ENCODE results near the gene CACNG8.

Gene CACNG8

DNA sequence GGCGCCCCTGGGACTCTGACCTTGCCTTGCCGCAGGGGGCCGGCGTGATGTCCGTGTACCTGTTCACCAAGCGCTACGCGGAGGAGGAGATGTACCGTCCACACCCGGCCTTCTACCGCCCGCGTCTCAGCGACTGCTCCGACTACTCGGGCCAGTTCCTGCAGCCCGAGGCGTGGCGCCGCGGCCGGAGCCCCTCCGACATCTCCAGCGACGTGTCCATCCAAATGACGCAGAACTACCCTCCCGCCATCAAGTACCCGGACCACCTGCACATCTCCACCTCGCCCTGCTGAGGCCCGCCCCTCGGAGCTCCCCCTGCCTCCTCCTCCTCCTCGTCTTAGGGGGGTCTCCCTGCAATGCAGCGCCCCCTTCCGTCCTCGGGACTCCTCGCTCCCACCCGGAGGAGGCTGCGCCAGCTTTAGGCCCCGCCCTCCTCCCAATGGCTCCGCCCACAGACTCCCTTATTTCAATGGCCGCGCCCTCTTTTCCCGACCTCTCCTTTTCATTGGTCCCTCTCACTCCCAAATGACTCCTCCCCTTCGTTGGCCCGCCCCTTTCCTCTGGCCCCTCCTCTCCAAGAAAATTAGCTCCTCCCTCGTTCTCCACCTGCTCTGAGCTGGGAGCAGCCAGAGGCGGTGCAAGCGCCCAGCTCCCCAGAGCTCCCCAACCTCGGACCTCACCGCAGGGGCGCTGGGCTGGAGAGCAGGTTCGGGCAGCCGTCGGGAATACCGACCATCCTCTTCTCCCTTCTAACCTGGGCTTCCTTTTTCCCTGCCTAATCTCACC lies 20.5 kb upstream of the CACNG8 start:
- no peak for TF ChIP-seq EZH2phosphoT487 (IDR thresholded peaks at IDR 0.05; ENCODE audit: borderline replicate concordance)
- TF ChIP-seq, protein P1, sequence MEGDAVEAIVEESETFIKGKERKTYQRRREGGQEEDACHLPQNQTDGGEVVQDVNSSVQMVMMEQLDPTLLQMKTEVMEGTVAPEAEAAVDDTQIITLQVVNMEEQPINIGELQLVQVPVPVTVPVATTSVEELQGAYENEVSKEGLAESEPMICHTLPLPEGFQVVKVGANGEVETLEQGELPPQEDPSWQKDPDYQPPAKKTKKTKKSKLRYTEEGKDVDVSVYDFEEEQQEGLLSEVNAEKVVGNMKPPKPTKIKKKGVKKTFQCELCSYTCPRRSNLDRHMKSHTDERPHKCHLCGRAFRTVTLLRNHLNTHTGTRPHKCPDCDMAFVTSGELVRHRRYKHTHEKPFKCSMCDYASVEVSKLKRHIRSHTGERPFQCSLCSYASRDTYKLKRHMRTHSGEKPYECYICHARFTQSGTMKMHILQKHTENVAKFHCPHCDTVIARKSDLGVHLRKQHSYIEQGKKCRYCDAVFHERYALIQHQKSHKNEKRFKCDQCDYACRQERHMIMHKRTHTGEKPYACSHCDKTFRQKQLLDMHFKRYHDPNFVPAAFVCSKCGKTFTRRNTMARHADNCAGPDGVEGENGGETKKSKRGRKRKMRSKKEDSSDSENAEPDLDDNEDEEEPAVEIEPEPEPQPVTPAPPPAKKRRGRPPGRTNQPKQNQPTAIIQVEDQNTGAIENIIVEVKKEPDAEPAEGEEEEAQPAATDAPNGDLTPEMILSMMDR (conservative IDR thresholded peaks at IDR 0.05; ENCODE audit: low read length) = no peak
- Histone ChIP-seq H3K9me2 (replicated peaks; ENCODE audit: low read depth, low read length) (no peaks in the 10 kb centered on the region), H4K20me1 (ENCODE audit: insufficient read depth, low read length, poor library complexity, severe bottlenecking) (no peaks in the 10 kb centered on the region), H3K36me3 (ENCODE audit: insufficient read depth, low read length) (no peaks in the 10 kb centered on the region), H3K9me3 (ENCODE audit: insufficient read depth, low read depth, low read length) (no peaks in the 10 kb centered on the region), H3F3A (ENCODE audit: low read depth) (no peaks in the 10 kb centered on the region), H3K9ac (ENCODE audit: low read depth, low read length, poor library complexity, severe bottlenecking) (no peak overlapping the region), H3K27me3 (ENCODE audit: insufficient read depth, low read length, poor library complexity, severe bottlenecking) (no peaks in the 10 kb centered on the region), H3K4me1 (ENCODE audit: insufficient read depth, low read length, poor library complexity, severe bottlenecking) (no peaks in the 10 kb centered on the region), H3K4me2 (ENCODE audit: low read depth, low read length, poor library complexity, severe bottlenecking) (no peak overlapping the region), H3K4me3 (ENCODE audit: low read length, poor library complexity, severe bottlenecking) (no peak overlapping the region), H3K79me2 (ENCODE audit: insufficient read depth, low read length) (no peaks in the 10 kb centered on the region), H2AFZ (ENCODE audit: low read length) (no peak overlapping the region)

DNA sequence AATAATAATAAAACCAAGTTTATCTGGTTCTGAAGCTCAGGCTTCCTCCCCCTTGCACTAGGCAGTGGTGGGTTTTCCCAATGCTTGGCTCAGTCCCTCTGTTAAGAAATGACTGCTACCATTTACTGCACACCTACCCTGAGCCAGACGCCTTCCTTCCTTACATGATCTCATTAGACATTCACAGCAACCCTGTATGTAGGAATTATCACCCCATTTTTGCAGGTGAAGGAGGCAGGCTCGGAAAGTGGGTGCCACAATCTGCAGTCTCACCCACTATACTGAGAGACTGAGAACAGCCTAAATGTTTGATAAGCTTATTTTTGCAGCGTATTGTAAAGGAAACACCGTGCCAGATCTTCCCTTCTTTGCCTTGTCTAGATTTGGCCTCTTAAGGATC lies 18.3 kb upstream of the CACNG8 start:
- Histone ChIP-seq H3K9me2 (replicated peaks; ENCODE audit: low read depth, low read length) (no peaks in the 10 kb centered on the region), H3K79me2 (ENCODE audit: insufficient read depth, low read length) (no peaks in the 10 kb centered on the region), H3K4me1 (ENCODE audit: insufficient read depth, low read length, poor library complexity, severe bottlenecking) (no peaks in the 10 kb centered on the region), H3K36me3 (ENCODE audit: insufficient read depth, low read length) (no peaks in the 10 kb centered on the region), H4K20me1 (ENCODE audit: insufficient read depth, low read length, poor library complexity, severe bottlenecking) (no peaks in the 10 kb centered on the region), H2AFZ (ENCODE audit: low read length) (no peak overlapping the region), H3K27me3 (ENCODE audit: insufficient read depth, low read length, poor library complexity, severe bottlenecking) (no peaks in the 10 kb centered on the region), H3K4me3 (ENCODE audit: low read length, poor library complexity, severe bottlenecking) (no peak overlapping the region), H3K9me3 (ENCODE audit: insufficient read depth, low read depth, low read length) (no peaks in the 10 kb centered on the region), H3F3A (ENCODE audit: low read depth) (no peaks in the 10 kb centered on the region), H3K9ac (ENCODE audit: low read depth, low read length, poor library complexity, severe bottlenecking) (no peak overlapping the region), H3K4me2 (ENCODE audit: low read depth, low read length, poor library complexity, severe bottlenecking) (no peak overlapping the region)
- TF ChIP-seq, protein P1 (conservative IDR thresholded peaks at IDR 0.05; ENCODE audit: low read length) = no peak
- TF ChIP-seq EZH2phosphoT487 (IDR thresholded peaks at IDR 0.05; ENCODE audit: borderline replicate concordance) = no peak

DNA sequence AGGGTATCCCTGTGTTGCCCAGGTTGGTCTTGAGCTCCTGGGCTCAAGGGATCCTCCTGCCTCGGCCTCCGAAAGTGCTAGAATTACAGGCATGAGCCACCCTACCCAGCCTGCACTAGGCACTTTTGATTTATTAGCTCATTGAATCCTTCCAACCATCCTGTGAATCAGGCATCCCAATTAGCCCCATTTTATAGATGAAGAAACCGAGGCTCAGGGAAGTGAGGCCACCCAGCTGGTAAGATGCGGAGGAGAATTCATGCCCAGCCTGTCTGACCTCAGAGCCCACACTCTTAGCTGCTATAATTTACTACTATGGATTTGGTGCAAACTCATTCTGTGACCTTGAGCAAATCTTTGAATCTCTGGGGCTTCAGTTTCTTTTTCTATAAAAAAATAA lies 17.8 kb upstream of the CACNG8 start:
- H2AFZ ChIP-seq (ENCODE audit: low read length) = no peak overlapping the region
- H3K36me3 ChIP-seq (ENCODE audit: insufficient read depth, low read length) = no peaks in the 10 kb centered on the region
- H3K4me2 ChIP-seq (ENCODE audit: low read depth, low read length, poor library complexity, severe bottlenecking) = no peak overlapping the region

More for the DNA sequence above, 17.8 kb upstream of the CACNG8 start:
- Histone ChIP-seq H3K9me3 (ENCODE audit: insufficient read depth, low read depth, low read length) (no peaks in the 10 kb centered on the region), H3K4me3 (ENCODE audit: low read length, poor library complexity, severe bottlenecking) (no peak overlapping the region), H3K9ac (ENCODE audit: low read depth, low read length, poor library complexity, severe bottlenecking) (no peak overlapping the region), H4K20me1 (ENCODE audit: insufficient read depth, low read length, poor library complexity, severe bottlenecking) (no peaks in the 10 kb centered on the region), H3K27me3 (ENCODE audit: insufficient read depth, low read length, poor library complexity, severe bottlenecking) (no peaks in the 10 kb centered on the region), H3F3A (ENCODE audit: low read depth) (no peaks in the 10 kb centered on the region), H3K4me1 (ENCODE audit: insufficient read depth, low read length, poor library complexity, severe bottlenecking) (no peaks in the 10 kb centered on the region), H3K79me2 (ENCODE audit: insufficient read depth, low read length) (no peaks in the 10 kb centered on the region), H3K9me2 (replicated peaks; ENCODE audit: low read depth, low read length) (no peaks in the 10 kb centered on the region)
- TF ChIP-seq EZH2phosphoT487 (IDR thresholded peaks at IDR 0.05; ENCODE audit: borderline replicate concordance) = no peak
- TF ChIP-seq, protein P1 (conservative IDR thresholded peaks at IDR 0.05; ENCODE audit: low read length) = no peak

All from Loucy (cell line).